Small intestine (tissue), 7 donors: Measurements from ENCODE around the gene PATE1. TPM values are rescaled to one million over a fixed set of nuclear protein-coding genes. Genes with fewer than 3 reads are reported as not detected.

Experiments
- DNase-seq, 2 donors: peaks; one replicate each; pipeline versions ENCODE4 v3.0.0 to v3.0.0-alpha.2; 2013
- FAIRE-seq: peaks from 2 replicates; lab custom pipeline; 2012; peaks lifted over from hg19 to GRCh38; lab: Jason Lieb, UNC
- H3K27ac ChIP-seq, 3 donors: one replicate each; pipeline ENCODE4 v1.5.1; 2013; ENCODE audit warnings: low read length in 2 of 3, mild to moderate bottlenecking in 2 of 3, control low read depth in 1 of 3, inconsistent platforms in 1 of 3, low read depth in 1 of 3, moderate library complexity in 1 of 3
- H3K27me3 ChIP-seq, 3 donors: one replicate each; pipeline ENCODE4 v1.6.1; 2013; ENCODE audit warnings: low read length in 3 of 3, inconsistent platforms in 1 of 3; ENCODE audit not compliant: control insufficient read depth in 3 of 3, insufficient read depth in 3 of 3
- H3K36me3 ChIP-seq, 3 donors: one replicate each; pipeline ENCODE4 v1.6.1; 2013; ENCODE audit warnings: low read length in 3 of 3, inconsistent platforms in 1 of 3, low read depth in 1 of 3, mild to moderate bottlenecking in 1 of 3, moderate library complexity in 1 of 3; ENCODE audit not compliant: control insufficient read depth in 3 of 3, insufficient read depth in 2 of 3
- H3K4me1 ChIP-seq, 3 donors: one replicate each; pipeline ENCODE4 v1.6.1; 2013; ENCODE audit warnings: low read length in 2 of 3, inconsistent platforms in 1 of 3, low read depth in 1 of 3, mild to moderate bottlenecking in 1 of 3, moderate library complexity in 1 of 3; ENCODE audit not compliant: control insufficient read depth in 3 of 3, insufficient read depth in 2 of 3
- H3K4me3 ChIP-seq, 3 donors: one replicate each; pipeline ENCODE4 v1.5.1; 2013; ENCODE audit warnings: low read length in 3 of 3, control low read depth in 1 of 3, inconsistent platforms in 1 of 3, low read depth in 1 of 3, mild to moderate bottlenecking in 1 of 3, moderate library complexity in 1 of 3
- H3K9me3 ChIP-seq, 2 donors: one replicate each; pipeline ENCODE4 v1.6.1; 2013; ENCODE audit warnings: low read depth in 1 of 2, low read length in 1 of 2; ENCODE audit not compliant: control insufficient read depth in 2 of 2, insufficient read depth in 1 of 2
- WGBS, 3 donors: extraction: QIAGEN DNeasy Blood & Tissue Kit; methylation state at CpG; one replicate each; pipeline ENCODE4 v1.1.7; 2013; 5-methylcytosine and 5-hydroxymethylcytosine counted together
- polyA plus RNA-seq, 4 donors: library from polyadenylated mRNA; stranded (reverse) in 3 of 4; unstranded in 1 of 4; fragments of 200-250 nt in 3 of 4; fragments of 120-200 nt in 1 of 4; gene quantifications; one replicate each; pipeline versions ENCODE4 v1.2.1 to v1.2.3, GENCODE V29; 2013
- donor health status: healthy with polysubstance abuse.
- donor health status: control.
- donor health status: control.
- donor health status: Bipolar disorder and iron deficiency.
- donor health status: healthy.

PATE1 gene
- polyA plus RNA-seq, 4 donors, result not detected

DNA sequence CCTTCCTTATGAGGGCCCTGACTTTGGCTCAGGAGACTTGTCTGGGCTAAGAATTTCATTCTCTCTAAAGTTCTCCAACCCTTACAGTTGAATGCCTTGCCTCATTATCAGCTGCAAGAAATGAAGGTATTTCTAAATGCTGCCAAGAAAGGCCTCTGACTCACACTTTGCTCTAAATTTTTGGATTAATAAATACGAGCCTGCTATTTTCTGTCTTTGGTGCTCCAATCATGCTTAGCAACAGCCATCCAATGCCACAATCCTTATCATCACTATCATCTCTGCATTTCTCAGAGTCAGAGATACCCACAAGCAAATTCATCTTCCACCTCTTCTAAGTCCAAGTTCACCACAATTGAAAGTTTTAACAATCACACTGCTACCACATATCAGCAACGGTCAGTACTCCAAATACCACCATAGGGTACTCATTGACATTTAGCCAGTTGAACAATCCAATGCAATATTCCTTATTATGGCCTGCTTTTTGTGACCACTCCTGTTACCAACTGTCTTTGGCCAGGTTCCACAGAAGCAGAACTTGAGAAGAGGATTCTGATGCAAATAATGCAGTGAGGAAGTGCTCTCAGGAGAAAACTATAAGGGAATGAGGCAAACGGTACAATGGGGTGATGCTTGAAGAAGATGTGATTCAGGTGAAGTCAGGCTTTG lies 26.9 kb downstream of the PATE1 start:
- Histone ChIP-seq H3K27ac (no peak overlapping the region), H3K4me3 (no peak overlapping the region), H3K9me3 (no peaks in the 10 kb centered on the region), H3K4me1 (no peaks in the 10 kb centered on the region), H3K36me3 (no peaks in the 10 kb centered on the region), H3K27me3 (peaks cover 0 to 2% (median 0%) of the 10 kb centered on the region in 3 donors)
- FAIRE-seq (no peak), DNase-seq (no peak)
- 68 to 75% (median 71%) methylated on average over 3 of the region's 3 CpGs for WGBS, 3 donors

- no peak for FAIRE-seq
- 71 to 80% (median 74%) methylated on average over 3 of the region's 3 CpGs for WGBS, 3 donors
These were observed 27.4 kb downstream of the PATE1 start for GRCh38 chr11:125773516-125773915.

DNA sequence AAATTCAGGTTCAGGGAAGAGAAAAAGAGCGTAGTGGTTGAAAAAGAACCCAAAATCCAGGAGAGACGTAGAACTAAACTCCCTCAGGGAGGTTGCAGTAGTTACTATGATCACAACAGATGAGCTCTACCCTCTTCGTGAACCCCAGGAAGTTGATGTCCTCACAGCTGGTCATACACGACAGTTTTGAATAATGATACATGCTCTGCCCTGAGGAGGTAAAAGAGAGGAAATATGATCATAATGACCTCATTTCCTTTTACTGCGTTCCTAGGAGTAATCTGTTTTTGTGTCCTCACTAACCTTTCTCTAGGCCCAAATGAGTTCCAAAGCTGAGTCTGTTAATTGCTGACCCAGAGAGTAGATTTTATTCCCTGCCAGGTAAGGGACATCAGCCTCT lies 31.2 kb downstream of the PATE1 start:
- no peaks in the 10 kb centered on the region for H3K4me1 ChIP-seq
- H3K27ac ChIP-seq, result no peak overlapping the region
- H3K9me3 ChIP-seq, result no peaks in the 10 kb centered on the region
- H3K27me3 ChIP-seq, result no peaks in the 10 kb centered on the region
- H3K4me3 ChIP-seq, result no peak overlapping the region
- no peak for DNase-seq
- WGBS, 3 donors, result 54 to 71% (median 61%) methylated on average over 5 of the region's 5 CpGs
- no peaks in the 10 kb centered on the region for H3K36me3 ChIP-seq
- FAIRE-seq, result no peak

More at GRCh38 chr11:125773516-125773915, 27.4 kb downstream of the PATE1 start:
- H3K27me3 ChIP-seq, result peaks cover 0 to 2% (median 0%) of the 10 kb centered on the region in 3 donors
- no peaks in the 10 kb centered on the region for H3K36me3 ChIP-seq
- H3K4me3 ChIP-seq, result no peak overlapping the region
- no peaks in the 10 kb centered on the region for H3K9me3 ChIP-seq
- no peak overlapping the region for H3K27ac ChIP-seq
- DNase-seq, result no peak
- H3K4me1 ChIP-seq, result no peaks in the 10 kb centered on the region

- Histone ChIP-seq H3K27me3 (no peaks in the 10 kb centered on the region), H3K4me1 (no peaks in the 10 kb centered on the region), H3K36me3 (no peaks in the 10 kb centered on the region), H3K27ac (no peak within 1 kb of the TSS), H3K4me3 (no peak within 1 kb of the TSS), H3K9me3 (no peaks in the 10 kb centered on the region)
- DNase-seq (no peak), FAIRE-seq (no peak)
These were observed 32.6 kb downstream of the PATE1 start, which contains the start of gene PATE2 for GRCh38 chr11:125778728-125779127. TSS of gene PATE2 (minus strand) at chr11:125778828. CDS start at chr11:125778773, 55 bp downstream.

- Histone ChIP-seq H3K4me1 (no peaks in the 10 kb centered on the region), H3K36me3 (no peaks in the 10 kb centered on the region), H3K9me3 (no peaks in the 10 kb centered on the region), H3K4me3 (no peak overlapping the region), H3K27me3 (peaks cover 0 to 3% (median 0%) of the 10 kb centered on the region in 3 donors), H3K27ac (no peak overlapping the region)
- DNase-seq (no peak), FAIRE-seq (no peak)
- 45 to 52% (median 52%) methylated on average over 2 of the region's 2 CpGs for WGBS, 3 donors
These were observed 38.6 kb downstream of the PATE1 start for GRCh38 chr11:125784678-125785077.

GRCh38 chr11:125787827-125788226 lies 41.7 kb downstream of the PATE1 start, which contains the start of gene PATE3:
TSS of gene PATE3 (plus strand) at chr11:125788127. CDS start at chr11:125788152, 25 bp downstream.
- Histone ChIP-seq H3K27me3 (peaks cover 0 to 3% (median 0%) of the 10 kb centered on the region in 3 donors), H3K36me3 (no peaks in the 10 kb centered on the region), H3K4me3 (no peak within 1 kb of the TSS), H3K4me1 (no peaks in the 10 kb centered on the region), H3K27ac (no peak within 1 kb of the TSS), H3K9me3 (no peaks in the 10 kb centered on the region)
- DNase-seq, result no peak
- FAIRE-seq, result no peak
- WGBS, 3 donors, result 50 to 61% (median 58%) methylated on average over 2 of the region's 2 CpGs

GRCh38 chr11:125790825-125791224 lies 44.7 kb downstream of the PATE1 start:
- 92 to 96% (median 96%) methylated on average over 4 of the region's 4 CpGs for WGBS, 3 donors
- no peak overlapping the region for H3K4me3 ChIP-seq
- no peak overlapping the region for H3K27ac ChIP-seq
- H3K27me3 ChIP-seq, result peaks cover 0 to 3% (median 0%) of the 10 kb centered on the region in 3 donors
- DNase-seq (no peak), FAIRE-seq (no peak)
- H3K9me3 ChIP-seq, result no peaks in the 10 kb centered on the region
- no peaks in the 10 kb centered on the region for H3K4me1 ChIP-seq
- H3K36me3 ChIP-seq, result no peaks in the 10 kb centered on the region

DNA sequence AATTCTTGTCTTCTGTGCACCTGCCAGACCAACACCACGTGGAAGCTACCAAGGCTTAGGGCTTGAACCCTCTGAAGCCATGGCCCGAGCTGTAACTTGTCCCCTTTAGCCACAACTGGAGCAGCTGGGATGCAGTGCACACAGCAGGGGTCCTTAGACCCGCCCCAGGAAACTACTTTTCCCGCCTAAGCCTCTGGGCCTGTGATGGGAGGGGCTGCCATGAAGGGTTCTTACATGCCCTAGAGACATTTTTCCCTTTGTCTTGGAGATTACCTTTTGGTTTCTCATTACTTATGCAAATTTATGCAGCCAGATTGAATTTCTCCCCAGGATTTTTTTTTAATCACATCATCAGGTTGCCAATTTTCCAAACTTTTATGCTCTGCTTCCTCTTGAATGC lies 51.6 kb downstream of the PATE1 start:
- FAIRE-seq (no peak), DNase-seq (no peak)
- Histone ChIP-seq H3K4me1 (no peaks in the 10 kb centered on the region), H3K27me3 (no peaks in the 10 kb centered on the region), H3K9me3 (peaks cover 0 to 12% of the 10 kb centered on the region in 2 donors), H3K36me3 (no peaks in the 10 kb centered on the region), H3K4me3 (no peak overlapping the region), H3K27ac (no peak overlapping the region)
- 26 to 42% (median 34%) methylated on average over 4 of the region's 4 CpGs for WGBS, 3 donors
